AG10803 (cell line): Measurements from ENCODE around the gene MRPL54.

ENCODE experiments used
- DNase-seq: peaks from one replicate; pipeline ENCODE4 v3.0.0; 2010; ENCODE audit warnings: low read depth
- H3K4me3 ChIP-seq: 2 replicates; pipeline ENCODE4 v1.5.1; 2011; ENCODE audit warnings: mild to moderate bottlenecking, low read length, control low read depth
- TF ChIP-seq, protein P1 (sequence below): conservative IDR thresholded peaks from 2 replicates; pipeline ENCODE4 v1.5.1; 2011; ENCODE audit warnings: mild to moderate bottlenecking, low read length, control low read depth, inconsistent platforms

Gene MRPL54

DNA sequence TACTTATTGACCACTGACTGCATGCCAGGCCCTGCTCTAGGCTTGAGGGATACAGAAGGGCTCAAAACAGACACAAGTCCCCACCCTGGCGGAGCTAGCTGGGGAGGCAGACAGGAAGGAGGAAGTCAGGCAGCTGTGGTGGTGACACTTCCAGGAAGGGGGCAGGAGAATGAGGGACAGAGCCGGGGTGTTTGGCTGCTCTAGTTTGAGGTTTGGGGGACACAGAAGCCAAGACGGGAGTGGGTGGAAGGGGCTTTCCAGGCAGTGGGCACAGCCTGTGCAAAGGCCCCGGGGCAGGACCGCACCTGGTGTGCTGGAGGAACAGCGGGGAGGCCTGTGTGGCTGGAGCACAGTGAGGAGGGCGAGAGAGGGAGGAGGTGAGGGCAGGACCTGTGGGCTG is 4.0 kb downstream of the MRPL54 start:
- no peak for DNase-seq
- TF ChIP-seq, protein P1, sequence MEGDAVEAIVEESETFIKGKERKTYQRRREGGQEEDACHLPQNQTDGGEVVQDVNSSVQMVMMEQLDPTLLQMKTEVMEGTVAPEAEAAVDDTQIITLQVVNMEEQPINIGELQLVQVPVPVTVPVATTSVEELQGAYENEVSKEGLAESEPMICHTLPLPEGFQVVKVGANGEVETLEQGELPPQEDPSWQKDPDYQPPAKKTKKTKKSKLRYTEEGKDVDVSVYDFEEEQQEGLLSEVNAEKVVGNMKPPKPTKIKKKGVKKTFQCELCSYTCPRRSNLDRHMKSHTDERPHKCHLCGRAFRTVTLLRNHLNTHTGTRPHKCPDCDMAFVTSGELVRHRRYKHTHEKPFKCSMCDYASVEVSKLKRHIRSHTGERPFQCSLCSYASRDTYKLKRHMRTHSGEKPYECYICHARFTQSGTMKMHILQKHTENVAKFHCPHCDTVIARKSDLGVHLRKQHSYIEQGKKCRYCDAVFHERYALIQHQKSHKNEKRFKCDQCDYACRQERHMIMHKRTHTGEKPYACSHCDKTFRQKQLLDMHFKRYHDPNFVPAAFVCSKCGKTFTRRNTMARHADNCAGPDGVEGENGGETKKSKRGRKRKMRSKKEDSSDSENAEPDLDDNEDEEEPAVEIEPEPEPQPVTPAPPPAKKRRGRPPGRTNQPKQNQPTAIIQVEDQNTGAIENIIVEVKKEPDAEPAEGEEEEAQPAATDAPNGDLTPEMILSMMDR: no peak
- no peak overlapping the region for H3K4me3 ChIP-seq

DNA sequence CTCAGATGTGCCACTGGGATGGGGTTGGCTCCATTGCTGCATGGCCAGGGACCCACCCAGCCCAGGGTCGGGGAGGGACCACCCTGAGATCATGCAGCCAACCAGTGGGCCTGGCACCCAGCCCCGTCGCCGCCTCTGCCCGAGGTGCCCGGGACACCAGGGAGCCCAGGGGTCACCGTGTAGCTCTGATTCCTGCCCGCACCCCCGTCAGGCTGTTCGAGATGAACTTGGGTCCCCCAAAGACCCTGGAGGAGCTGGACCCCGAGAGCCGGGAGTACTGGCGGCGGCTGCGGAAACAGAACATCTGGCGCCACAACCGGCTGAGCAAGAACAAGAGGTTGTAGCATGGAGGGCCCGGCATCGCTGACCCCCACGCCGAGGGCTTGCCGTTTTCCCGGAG is 4.6 kb downstream of the MRPL54 start:
- TF ChIP-seq, protein P1: no peak
- no peak for DNase-seq
- no peak overlapping the region for H3K4me3 ChIP-seq

DNA sequence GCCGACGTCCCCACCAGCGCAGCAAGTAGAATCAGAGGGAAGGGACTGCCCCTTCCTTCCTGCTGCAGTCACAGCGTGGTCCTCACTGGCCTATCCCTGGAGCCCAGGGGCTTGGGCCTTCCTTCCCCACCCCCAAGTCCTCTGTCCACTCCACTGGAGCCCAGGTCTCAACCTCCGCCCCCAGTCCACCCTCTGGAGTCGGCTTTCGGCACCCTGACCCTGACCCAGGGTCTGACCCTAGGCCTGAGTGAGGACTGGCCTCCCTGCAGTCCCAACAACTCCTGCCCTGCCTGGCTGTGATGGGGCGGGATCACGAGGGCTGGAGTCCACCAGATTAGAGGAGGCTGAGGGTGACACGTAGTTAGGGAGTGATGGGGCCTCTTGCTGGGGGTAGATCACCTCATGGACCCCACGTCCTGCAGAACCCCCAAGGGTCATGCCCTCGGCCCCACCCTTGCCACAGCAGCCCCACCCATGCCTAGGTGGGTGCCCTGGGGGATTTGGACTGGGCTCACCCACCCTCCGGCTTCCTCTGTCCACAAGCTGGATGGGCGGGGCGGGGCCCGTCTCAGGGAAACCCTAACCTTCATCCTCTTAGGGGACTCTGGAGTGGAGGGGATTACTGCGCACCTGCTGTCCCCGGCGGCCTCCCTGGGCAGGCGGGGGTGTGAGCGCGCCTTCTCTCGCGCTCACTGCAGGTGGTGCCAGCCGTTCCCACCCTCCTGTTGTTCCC is 5.7 kb downstream of the MRPL54 start:
- no peak for DNase-seq
- no peak overlapping the region for H3K4me3 ChIP-seq
- TF ChIP-seq, protein P1: no peak

DNA sequence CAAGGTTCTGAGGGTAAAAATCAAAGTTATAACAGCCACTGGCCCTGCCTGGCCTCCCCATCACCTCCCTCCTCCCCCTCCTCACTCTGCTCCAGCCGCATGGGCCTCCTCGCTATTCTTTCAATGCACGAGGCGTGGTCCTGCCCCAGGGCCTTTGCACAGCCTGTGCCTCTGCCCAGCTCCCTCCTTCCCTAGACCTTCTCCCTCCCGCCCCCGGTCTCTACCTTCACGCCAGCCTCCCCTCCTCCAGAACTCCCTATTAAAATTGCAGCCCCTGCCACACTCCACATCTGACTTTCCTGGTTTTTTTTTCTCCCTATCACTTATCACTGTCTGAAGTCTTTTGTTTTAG is 6.2 kb downstream of the MRPL54 start:
- TF ChIP-seq, protein P1: no peak
- DNase-seq: no peak
- no peak overlapping the region for H3K4me3 ChIP-seq

DNA sequence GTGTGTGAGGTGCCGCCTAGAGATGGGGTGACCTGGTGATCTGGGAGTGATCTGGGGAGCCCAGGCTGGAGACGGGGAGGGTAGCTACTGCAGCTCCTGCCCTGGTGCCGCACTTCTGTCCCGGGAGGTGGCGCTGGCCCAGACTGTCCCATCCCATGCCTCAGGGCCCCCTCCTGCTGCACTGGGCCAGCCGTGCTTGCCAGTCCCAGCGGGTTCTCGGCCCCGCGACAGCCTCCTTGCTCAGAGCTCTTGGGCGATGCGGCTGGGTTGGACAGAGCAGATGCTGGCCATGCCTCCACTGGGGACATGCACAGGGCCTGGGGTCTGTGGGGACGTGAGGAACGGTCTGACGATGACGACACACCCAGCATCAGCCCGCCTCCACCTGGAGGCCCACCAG is 7.0 kb downstream of the MRPL54 start:
- TF ChIP-seq, protein P1: no peak
- H3K4me3 ChIP-seq: no peak overlapping the region
- DNase-seq: no peak

DNA sequence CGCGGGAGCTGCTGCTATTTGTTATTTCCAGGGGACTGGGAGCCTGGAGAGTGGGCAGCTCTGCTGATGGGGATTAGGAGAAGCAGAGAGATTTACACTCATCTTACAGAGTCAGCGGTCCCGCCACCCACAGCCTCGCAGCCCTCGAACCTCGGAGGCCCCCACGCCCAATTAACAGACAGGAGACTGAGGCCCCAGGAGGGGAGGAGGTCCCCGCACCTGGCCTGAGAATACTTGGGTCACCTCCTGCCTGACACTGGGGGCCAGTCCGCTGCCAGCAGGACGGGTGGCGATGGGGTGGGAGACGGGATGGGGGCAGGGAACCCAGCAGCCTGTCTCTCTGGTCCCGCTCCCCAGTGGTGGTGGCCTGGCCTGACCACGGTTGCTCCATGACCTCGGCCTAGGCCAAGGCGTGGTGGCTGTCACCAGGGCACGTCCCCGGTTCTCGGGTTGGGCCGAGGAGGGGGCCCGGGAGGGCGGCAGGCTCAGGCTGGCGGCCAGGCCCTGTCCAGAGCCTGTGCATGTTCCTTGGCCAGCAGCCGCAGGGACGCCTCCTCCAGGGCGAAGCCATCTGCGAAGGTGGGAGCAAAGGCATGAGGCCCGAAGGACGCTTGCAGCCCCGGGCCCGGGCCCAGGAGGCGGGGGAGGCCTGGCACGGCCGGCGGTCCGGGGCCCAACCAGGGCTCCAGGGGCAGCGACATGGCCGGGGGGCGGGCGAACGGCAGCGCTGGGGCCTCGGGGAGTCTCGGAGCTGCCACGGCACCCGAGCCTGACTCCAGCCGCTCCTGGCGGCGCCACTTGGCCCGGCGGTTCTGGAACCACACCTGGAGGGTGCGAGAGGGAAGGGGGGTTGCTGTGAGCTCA is 7.9 kb downstream of the MRPL54 start:
- no peak for DNase-seq
- TF ChIP-seq, protein P1: no peak
- H3K4me3 ChIP-seq: no peak overlapping the region
